NB4 (cell line): ENCODE measurements around the gene CCDC170.

Experiments used
- DNase-seq: peaks from one replicate; pipeline ENCODE4 v3.0.0; 2010; ENCODE audit warnings: low read depth
- H3K4me3 ChIP-seq: one replicate; pipeline ENCODE4 v1.5.1; 2011; ENCODE audit warnings: mild to moderate bottlenecking, low read depth, low read length, moderate library complexity
- MYC ChIP-seq: IDR thresholded peaks from 2 replicates; pipeline ENCODE4 v1.6.1; 2011; ENCODE audit warnings: low read depth, low read length
- POLR2A ChIP-seq: IDR thresholded peaks from 2 replicates; pipeline ENCODE4 v1.6.1; 2011; ENCODE audit warnings: mild to moderate bottlenecking; ENCODE audit not compliant: insufficient read length; ENCODE audit errors: extremely low read depth
- TF ChIP-seq, protein P1 (sequence below): IDR thresholded peaks from 2 replicates; pipeline ENCODE4 v1.6.1; 2011; ENCODE audit warnings: low read depth, low read length
- TF ChIP-seq, protein P2 (sequence below): IDR thresholded peaks from one replicate; pipeline ENCODE4 v1.5.1; 2012; ENCODE audit warnings: low read depth, low read length

CCDC170 gene

DNA sequence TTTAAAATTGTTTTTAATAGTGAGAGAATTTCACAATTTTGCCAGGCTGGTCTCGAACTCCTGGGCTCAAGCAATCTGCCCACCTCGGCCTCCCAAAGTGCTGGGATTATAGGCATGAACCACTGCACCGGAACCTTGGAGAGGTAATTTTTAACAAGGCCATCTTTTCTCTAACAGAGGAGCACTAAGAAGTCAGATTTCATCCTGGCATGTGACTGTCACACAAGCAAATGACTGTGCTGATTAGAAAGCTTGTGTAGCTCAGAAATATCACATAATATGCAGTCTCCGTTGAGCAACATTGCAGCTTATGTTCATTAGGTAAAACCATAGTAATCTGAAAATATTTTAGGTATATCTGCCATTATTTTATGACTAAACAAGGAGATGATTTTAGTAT is 156.0 kb downstream of the CCDC170 start:
- H3K4me3 ChIP-seq: no peak overlapping the region
- no peak for DNase-seq
- TF ChIP-seq, protein P1, sequence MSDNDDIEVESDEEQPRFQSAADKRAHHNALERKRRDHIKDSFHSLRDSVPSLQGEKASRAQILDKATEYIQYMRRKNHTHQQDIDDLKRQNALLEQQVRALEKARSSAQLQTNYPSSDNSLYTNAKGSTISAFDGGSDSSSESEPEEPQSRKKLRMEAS: no peak
- no peak for TF ChIP-seq POLR2A
- TF ChIP-seq, protein P2, sequence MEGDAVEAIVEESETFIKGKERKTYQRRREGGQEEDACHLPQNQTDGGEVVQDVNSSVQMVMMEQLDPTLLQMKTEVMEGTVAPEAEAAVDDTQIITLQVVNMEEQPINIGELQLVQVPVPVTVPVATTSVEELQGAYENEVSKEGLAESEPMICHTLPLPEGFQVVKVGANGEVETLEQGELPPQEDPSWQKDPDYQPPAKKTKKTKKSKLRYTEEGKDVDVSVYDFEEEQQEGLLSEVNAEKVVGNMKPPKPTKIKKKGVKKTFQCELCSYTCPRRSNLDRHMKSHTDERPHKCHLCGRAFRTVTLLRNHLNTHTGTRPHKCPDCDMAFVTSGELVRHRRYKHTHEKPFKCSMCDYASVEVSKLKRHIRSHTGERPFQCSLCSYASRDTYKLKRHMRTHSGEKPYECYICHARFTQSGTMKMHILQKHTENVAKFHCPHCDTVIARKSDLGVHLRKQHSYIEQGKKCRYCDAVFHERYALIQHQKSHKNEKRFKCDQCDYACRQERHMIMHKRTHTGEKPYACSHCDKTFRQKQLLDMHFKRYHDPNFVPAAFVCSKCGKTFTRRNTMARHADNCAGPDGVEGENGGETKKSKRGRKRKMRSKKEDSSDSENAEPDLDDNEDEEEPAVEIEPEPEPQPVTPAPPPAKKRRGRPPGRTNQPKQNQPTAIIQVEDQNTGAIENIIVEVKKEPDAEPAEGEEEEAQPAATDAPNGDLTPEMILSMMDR: no peak
- TF ChIP-seq MYC: no peak

DNA sequence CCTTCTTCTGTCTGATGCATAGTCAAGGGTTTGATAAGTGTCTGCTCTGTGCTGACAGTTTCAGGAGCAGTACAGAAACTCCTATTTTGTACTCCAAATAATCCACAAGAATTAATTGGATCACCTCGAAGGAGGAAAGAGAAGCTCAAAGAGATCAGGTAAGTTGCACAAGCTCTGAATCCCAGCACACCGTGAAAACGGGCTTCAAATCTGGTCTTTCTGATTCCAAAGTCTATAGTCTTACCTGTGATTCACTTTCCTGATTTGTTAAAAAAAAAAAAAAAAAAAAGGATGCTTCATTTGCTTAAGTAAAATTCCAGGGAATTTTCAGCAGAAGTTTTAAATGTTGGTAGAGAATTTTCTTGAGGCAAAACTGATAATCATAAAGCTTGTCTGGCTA is 157.8 kb downstream of the CCDC170 start:
- DNase-seq: no peak
- no peak overlapping the region for H3K4me3 ChIP-seq
- TF ChIP-seq POLR2A (no peak), MYC (no peak)
- TF ChIP-seq, protein P1: no peak
- TF ChIP-seq, protein P2: no peak

DNA sequence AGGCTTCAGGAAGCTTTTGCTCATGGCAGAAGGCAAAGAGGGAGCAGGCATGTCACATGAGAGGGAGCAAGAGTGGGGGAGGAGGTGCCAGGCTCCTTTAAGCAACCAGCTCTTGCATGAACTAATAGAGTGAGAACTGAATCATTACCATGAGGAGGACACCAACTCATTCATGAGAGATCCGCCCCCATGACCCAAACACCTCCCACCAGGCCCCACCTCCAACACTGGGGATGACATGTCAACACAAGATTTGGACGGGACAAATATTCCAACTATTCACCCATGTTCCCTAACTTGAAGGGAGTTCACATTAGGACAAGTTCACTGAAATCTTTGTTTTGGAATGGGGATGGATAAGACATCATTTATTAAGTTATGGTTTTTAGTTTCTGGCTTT is 158.5 kb downstream of the CCDC170 start:
- no peak for DNase-seq
- H3K4me3 ChIP-seq: no peak overlapping the region
- TF ChIP-seq, protein P1: no peak
- no peak for TF ChIP-seq POLR2A
- TF ChIP-seq MYC: no peak
- TF ChIP-seq, protein P2: no peak

DNA sequence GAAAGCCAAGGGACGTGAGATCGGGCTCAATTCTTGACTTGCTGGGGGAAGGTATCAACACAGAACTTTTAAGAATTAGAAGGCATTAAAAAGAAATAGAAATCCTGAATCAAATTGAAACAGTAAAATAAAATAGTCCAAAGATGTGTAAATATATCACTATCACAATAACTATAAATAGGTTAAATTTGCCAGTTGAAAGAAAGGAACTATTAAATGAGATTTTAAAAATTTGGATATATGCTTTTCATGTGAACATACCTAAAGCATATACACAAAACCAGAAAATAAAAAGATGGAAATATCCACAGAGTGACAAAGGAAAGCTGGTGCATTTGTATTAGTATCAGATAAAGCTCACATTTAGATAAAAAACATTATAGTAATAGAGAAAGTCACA is 161.3 kb downstream of the CCDC170 start:
- no peak for TF ChIP-seq POLR2A
- TF ChIP-seq, protein P1: no peak
- TF ChIP-seq, protein P2: no peak
- TF ChIP-seq MYC: no peak
- DNase-seq: no peak

DNA sequence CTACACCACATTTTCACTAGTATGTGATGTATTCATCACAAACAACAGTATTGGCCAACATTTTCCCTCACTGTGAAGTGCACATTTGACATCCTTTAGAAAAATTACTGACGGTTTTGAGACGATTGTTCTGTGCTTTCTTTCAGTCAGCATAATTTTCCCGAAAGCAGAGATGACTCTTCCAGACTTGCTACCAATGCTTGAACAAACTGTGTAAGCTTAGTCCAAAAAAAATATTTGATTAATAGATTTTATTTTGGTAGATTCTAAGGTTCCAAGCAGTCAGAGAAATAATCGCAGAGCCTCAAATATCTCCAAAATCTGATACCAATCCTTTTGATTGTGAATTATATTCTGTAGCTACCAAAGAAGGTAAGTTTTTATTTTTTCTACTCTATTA is 162.6 kb downstream of the CCDC170 start:
- TF ChIP-seq POLR2A (no peak), MYC (no peak)
- TF ChIP-seq, protein P2: no peak
- TF ChIP-seq, protein P1: no peak
- DNase-seq: no peak
- H3K4me3 ChIP-seq: no peak overlapping the region

More for the DNA sequence above, 161.3 kb downstream of the CCDC170 start:
- no peak overlapping the region for H3K4me3 ChIP-seq
